Esophagus squamous epithelium (tissue), 4 donors: ENCODE data around the gene ZFC3H1.
A peak's percentile ranks its signal among the peaks of the same experiment; 100 is the strongest.

Experiments used
- POLR2A ChIP-seq, 4 donors: fragments of 450-650 bp; IDR thresholded peaks; one replicate each; pipeline ENCODE4 v1.6.1; 2017; ENCODE audit warnings: antibody characterized with exemption in 4 of 4, mild to moderate bottlenecking in 4 of 4, moderate library complexity in 3 of 4
- TF ChIP-seq, protein P1 (sequence below), 6 experiments: fragments of 450-650 bp in 4 of 6; fragments of 200-600 bp in 2 of 6; sonication (generic) in 2 of 6; IDR thresholded peaks; one replicate each; pipeline ENCODE4 v1.5.1; 2016 to 2019; ENCODE audit warnings: antibody characterized with exemption in 6 of 6, mild to moderate bottlenecking in 4 of 6, moderate library complexity in 4 of 6

DNA sequence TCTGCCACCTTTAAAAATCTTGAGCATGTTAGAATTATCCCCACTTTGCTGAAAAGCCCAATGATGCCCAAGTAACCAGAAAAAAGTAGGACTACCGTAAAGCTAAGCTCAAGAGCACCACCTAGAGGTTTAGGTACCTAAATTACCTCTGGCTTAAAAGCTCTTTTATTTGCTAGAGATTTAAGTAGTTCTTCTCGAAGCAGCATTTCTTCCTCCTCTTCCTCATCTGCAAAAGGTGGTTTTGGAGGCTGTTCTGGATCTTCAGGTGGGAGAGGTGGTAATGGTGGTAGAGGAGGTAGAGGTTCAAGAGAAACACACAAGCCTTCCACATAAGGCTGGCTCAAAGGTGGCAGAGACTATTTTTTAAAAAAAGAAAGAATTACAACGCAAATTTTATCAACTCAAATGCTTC, 26.9 kb downstream of the ZFC3H1 start:
- TF ChIP-seq, protein P1, sequence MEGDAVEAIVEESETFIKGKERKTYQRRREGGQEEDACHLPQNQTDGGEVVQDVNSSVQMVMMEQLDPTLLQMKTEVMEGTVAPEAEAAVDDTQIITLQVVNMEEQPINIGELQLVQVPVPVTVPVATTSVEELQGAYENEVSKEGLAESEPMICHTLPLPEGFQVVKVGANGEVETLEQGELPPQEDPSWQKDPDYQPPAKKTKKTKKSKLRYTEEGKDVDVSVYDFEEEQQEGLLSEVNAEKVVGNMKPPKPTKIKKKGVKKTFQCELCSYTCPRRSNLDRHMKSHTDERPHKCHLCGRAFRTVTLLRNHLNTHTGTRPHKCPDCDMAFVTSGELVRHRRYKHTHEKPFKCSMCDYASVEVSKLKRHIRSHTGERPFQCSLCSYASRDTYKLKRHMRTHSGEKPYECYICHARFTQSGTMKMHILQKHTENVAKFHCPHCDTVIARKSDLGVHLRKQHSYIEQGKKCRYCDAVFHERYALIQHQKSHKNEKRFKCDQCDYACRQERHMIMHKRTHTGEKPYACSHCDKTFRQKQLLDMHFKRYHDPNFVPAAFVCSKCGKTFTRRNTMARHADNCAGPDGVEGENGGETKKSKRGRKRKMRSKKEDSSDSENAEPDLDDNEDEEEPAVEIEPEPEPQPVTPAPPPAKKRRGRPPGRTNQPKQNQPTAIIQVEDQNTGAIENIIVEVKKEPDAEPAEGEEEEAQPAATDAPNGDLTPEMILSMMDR (IDR thresholded peaks at IDR 0.05): peak; percentile 41 to 71 (median 58)
- TF ChIP-seq POLR2A (IDR thresholded peaks at IDR 0.05): no peak
